ENCODE data around the gene EBF3.

DNA sequence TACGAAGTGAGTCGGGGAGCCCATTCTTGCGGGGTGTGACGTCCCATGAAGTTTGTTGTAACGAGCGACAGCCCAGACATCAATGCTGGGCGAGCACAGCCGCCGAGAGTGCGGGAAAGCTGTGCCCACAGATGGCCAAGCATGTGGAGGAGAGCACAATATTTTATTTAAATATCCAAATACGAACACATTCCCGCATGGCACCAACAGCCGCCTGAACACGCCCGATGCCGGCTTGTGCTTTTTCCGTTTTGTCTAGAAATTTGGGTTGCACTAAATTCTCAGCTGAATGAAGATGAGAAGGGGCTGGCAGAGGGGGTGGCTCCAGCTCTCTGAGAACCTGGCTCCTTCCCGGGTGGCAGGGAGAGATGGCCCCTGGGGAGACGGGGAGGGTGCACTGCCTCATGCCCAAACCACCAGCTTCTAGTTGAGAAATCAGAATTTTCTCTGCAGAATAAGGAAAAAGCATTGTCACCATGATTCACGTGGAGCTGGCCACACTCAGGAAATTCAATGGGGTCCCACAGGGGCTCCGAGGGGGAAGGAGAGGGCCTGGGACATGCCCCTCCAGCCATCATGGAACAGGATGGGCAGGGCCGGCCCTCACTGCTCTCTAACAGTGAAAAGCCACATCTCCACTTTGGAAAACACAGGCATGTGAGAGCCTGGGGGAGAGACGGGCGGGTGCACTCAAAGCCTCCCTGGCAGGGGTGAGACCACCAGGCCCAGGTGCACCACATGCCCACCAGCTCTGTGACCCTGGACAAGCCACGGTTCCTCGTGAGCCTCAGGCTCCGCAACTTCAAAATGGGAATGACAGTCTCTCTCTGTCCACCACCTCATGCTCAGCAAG lies 48.3 kb downstream of the EBF3 start:
- TF ChIP-seq RBM39 (optimal IDR thresholded peaks at IDR 0.05; ENCODE audit: low read depth, low read length) (no peak), CTCF (IDR thresholded peaks at IDR 0.05 in 2 of 3, conservative IDR thresholded peaks at IDR 0.05 in 1 of 3; ENCODE audit: insufficient read depth in 2 of 3, low read depth in 1 of 3, low read length in 3 of 3) (no peak), FOXM1 (IDR thresholded peaks at IDR 0.05; ENCODE audit: low read depth) (no peak), FOXM1 (CRISPR knock-in tag; IDR thresholded peaks at IDR 0.05; ENCODE audit: low read depth) (no peak), GTF2F1 (IDR thresholded peaks at IDR 0.05; ENCODE audit: low read depth, low read length) (no peak), YY1 (IDR thresholded peaks at IDR 0.05; ENCODE audit: borderline replicate concordance in 1 of 3, control insufficient read depth in 1 of 3, extremely low read depth in 1 of 3, insufficient read depth in 3 of 3, insufficient read length in 1 of 3, insufficient replicate concordance in 2 of 3, low read depth in 1 of 3, low read length in 2 of 3) (no peak), EP300 (IDR thresholded peaks at IDR 0.05; ENCODE audit: low read length) (no peak), ZNF140 (CRISPR knock-in tag; IDR thresholded peaks at IDR 0.05) (no peak), TAL1 (IDR thresholded peaks at IDR 0.05) (no peak), ZFP1 (CRISPR knock-in tag; IDR thresholded peaks at IDR 0.05) (no peak), SMAD4 (CRISPR knock-in tag; conservative IDR thresholded peaks at IDR 0.05) (no peak), ZNF232 (CRISPR knock-in tag; IDR thresholded peaks at IDR 0.05) (no peak), HDAC6 (IDR thresholded peaks at IDR 0.05; ENCODE audit: low read depth, low read length) (no peak)
